Fibroblast of the conjunctiva (primary cell): ENCODE results near the gene UNC50.
"Not testable (repeated sequence)": the region's sequence is repeated elsewhere in the genome, so short reads cannot be mapped to it uniquely, and the experiment has no call there.

Experiments
- DNase-seq: peaks from one replicate; pipeline ENCODE4 v3.0.0-alpha.2; 2010; ENCODE audit warnings: low read depth

Gene UNC50

DNA sequence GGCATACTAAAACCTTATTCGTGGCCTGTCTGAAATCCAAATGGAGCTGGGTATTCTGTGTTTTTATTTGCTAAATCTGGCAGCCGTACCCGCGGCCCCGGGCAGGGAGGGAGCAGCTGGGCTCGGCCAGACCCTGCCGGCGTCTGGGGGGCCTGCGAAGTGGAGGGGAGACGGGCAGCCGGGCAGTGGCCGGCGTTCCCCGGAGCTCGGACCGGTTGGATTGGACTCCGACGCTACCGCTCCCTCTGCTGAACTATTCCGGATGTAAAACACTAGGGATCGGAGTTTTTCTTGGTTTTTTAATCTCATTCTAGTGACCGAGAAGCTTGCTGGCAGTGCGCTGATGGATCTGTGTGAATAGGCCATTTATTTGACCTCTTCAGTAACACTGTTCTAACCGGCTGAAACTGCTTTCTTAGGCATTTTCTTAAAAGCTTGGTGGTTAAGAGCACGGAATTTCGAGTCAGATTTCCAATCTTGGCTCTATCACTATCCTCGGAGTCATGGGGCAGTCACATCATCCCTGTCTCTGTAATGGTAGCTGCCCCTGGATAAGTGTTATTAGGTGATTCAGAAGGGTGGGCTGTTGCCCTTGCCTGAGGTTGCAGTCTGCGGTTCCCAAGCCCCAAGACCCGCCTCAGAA lies 694 bp downstream of the UNC50 start:
- DNase-seq, result no peak

DNA sequence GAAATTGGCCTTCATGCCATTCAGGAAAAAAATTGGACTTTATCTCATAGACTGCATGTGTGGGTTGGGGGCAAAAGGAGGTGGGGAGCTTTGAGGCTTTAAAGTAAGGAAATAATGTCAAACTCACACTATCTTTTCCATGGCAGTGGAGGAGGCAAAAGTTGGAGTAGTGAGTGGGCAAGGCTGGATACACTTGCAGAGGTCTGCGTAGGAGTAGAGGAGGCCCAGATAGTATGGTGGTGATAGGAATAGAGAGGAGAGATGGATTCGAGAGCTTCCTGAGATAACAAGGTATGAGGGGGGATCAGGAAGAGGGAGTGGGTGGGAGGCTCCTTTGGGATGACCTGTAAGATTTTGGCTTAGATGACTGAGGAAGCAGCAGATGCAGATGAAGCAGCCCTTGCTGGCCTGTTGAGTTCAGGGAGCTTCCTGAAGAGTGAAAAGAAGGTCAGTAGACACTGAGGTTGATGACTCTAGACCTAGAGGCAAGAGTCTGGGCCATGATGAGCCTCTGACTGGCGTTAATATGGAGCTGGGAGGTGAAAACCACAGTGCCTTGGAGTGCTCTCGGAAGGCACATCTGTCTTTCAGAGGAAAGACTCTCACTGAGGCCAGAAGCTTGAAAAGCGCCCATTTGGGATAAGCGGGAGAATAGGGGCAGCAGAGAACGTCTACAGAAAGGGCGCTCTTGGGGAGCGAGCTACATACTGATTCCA lies 5.8 kb downstream of the UNC50 start:
- DNase-seq, result no peak

DNA sequence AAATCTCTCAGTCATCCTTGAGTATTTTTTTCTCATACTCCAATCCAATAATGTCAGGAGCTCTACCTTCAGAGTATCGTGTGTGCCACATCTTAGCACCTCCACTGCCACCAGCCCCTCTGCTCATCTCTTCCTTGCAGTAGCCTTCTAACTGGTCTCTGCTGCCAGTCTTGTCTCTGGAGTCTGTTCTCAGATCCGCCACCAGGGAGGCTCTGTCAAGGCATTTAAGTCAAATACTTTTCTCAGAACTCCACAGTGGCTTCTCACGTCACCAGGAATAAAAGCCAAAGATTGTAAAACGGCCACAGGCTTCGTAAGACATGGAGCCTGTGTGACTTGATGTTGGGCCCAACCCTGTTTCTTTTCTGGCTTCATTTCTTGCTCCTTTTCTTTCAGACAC lies 7.1 kb downstream of the UNC50 start:
- DNase-seq, result no peak

DNA sequence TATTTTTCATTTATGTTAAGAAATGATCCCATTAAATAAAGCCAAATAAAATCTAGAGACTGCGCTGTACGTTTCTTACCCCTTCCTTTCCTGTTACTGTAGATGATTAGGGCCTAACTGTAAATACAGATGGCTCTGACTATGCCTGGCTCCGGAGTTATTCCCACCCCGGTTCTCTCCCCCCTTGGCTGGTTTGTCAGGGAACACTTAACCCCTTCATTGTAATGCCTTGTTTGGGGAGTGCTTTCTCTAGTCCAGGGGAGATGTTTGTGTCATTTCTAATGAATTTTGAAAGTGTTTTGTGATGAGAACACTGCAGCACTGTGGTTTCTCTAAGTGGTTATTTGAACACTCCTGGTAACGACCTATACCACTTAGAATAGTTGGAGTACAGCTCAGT lies 8.8 kb downstream of the UNC50 start:
- DNase-seq, result no peak

DNA sequence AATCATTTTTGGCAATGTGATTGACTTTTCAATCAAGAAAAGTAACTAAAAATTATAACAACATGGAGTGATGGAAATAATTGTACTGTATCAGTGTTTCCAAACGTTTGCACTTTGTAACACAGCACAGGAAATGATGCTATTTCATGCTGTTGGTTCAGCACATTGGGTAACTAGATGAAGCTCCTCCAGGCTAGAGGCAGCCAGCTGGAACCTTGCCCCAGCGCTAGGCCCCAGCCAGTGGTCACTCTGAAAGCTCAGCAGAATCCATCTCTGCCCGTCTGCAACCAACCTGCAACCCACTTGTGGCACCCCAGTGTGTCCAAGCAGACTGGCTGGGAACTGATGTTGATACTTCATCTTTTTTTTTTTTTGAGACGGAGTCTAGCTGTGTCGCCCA lies 15.3 kb downstream of the UNC50 start:
- DNase-seq, result peak; percentile 55

DNA sequence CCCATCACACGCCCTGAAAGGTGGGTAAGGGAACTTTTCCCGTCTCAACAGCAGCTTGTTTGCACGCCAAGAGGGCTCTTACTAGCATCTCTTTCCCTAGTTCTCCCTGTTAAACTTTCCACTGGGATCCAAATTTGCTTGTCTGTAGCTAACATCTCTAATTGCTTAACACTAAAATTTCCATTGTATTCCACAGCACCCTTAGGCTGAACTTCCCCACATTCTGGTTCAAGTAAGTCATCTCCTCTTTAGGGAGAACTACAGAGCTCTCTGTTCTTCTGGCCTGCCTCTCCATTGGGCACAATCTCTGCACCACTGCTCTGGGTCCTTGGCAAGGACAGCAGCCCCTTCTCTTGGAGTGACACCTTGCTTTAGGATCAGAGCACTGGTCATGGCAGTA lies 24.0 kb downstream of the UNC50 start:
- DNase-seq, result no peak

DNA sequence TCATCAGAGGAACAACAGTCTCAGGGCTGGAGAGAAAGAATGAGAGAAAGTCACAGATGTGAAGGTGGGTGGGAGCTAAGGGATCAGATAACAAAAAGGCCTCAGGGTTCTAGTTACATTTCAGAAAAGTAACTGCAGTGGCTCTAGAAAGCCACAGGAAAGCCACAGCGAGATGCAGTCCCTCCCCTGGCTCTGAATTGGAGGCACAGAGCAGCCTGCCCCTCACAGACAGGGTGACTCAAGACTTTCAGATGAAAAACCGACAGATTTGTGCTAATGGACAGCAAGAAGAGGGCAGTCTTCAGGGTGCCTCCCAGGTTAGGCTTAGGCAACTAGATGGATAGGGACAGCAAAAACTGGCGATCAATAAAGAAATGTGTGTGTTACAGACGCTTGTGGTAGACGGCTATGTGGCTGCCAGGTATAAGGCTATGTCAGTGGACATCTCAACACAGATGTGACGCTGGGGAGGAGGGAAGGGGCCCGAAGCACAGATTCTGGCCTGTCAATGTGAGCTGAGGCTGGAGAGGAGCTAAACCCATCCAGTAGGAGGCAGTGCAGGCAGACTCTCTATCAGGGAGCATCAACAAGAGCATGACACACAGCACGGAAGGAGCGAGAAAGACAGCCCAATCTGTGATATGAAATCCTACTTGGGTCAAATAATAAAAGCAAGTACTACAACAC lies 26.2 kb downstream of the UNC50 start:
- no peak for DNase-seq

DNA sequence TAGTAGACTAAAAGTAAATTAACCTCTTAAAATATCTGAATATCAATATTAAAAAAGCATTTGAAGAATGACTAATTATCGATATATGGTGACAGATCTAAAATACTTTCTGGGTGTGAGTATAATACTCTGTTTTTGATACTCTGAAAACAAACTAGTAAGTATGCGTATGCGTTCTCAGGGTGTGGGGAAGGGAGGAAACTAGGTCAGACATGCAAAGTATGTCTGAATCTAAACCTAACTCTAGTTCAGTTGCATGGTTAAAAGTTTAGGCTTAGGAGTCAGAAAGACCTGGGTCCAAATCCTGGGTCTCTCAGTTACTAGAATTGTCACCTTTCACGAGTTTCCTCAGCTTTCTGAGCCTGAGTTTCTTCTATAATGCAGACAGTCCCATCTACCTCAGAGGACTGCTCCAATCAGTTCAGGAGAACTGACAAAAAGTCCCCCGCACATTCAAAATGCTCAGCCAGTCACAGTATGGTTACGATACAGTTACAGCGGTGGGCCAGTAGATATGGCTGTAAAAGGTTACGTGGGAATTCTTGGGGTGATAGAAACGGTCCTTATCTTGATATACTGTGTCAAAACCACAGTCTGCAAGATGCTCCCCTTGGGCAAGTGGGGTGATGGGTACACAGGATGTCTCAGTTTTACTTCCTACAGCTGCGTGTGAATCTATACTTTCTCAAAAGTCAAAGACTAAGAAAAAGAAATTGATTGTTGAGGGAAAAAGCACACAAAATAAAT lies 29.2 kb downstream of the UNC50 start:
- DNase-seq, result no peak

DNA sequence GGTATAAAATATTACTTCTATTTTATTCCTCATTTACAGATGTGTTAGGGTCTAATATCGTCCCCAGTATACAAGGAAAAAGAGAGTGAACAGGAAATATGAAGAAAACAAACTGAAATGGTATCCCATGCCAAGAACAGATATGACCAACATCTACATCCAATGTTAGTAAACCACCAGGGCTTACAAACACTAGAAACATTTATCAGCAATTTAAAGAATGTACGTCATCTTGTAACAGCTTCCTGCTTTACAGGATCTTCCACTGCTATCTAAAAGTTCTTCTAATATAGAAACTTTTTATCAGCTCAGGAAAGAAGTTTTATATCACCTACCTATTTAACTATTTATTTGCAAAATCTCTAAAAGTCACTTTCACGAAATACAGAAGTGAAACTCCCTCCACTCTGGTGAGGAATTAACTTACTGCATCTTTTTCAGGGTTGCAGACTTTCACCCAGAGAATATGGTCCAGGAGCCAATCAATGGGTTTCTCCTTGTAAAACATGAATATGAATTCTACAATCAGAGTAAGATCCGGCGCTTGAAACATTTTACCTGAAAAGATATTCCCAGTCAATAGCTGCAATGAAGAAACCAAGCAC lies 35.2 kb downstream of the UNC50 start:
- no peak for DNase-seq

DNA sequence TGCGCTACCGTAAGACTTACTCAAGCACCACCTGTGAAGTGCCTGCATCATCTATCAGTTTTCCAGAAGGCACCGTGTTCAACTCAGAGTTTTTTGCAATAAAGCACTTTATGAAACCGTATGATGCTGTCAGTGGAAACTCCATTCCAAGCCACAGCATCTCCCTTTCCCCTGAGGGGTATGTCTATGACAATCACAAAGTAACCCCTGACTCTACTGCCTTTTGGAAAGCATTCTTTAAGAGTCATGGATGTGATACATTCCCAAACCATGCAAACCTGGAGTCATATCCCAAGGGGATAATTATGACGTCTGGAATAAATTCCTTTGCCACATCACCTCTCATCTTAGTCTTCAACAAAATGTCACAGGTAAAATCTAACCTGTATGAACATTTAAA lies 39.2 kb downstream of the UNC50 start:
- DNase-seq, result no peak

DNA sequence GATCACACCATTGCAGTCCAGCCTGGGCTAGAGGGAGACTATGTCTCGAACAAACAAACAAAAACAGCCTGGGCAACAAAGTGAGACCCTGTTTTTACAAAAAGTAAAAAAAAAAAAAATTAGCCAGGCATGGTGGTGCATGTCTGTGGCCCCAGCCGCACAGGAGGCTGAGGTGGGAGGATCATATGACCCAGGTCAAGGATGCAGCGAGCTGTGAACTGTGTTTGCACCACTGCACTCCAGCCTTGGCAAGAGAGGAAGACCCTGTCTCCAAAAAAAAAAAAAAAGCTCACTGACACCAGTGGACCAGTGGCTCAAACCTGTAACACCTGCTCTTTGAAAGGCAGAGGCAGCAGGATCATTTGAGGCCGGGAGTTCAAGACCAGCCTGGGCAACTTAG lies 40.1 kb downstream of the UNC50 start:
- DNase-seq, result no peak

DNA sequence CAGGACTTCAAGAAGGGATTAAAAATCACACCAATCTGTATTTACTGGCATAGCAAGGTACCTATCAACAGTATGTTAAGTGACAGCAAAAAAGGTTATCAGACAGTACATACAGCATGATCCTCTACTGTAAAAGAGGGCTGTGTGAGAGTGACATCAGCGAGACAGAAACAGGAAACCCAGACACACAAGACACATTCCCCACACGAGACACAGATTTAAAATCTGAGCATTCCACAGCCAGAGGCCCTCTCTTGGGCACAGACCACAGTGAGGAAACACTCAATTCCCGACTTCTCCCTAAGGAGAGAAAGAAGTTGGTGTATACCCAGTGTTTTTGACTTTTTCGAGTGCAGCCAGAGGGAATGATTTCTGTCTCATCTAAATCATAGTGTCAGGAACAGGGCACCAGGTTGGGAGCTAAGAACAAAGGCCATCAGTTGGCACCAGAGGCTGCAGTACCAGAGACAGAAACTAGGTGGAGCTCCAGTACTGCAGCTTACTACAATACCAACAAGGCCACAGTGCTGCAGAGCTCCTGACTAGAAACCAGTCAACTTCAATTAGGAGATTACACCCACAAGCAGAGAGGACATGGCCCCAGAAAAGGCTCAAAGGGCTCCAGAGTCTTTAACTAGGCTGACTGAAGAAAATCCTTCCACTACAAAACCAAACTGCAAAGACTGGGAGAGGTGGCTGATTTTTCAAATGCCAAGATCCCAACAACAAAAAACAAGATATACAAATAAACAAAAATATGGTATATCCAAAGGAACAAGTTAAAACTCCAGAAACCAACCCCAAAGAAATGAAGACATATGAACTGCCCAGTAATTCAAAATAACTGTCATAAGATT lies 41.0 kb downstream of the UNC50 start:
- peak; percentile 71 for DNase-seq

DNA sequence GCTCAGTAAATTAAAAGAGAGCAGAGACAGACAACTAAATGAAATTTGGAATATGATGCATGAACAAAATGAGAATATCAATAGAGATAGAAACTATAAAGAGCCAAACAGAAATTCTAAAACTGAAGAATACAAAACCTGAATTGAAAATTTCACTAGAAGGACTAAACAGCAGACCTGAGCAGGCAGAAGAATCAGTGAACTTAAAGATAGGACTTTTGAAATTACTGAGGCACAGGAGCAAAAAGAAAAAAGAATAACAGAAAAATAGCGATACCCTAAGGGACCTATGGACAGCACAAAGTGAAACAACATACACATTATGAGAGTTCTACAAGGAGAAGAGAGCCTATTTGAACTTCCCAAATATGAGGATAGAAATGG lies 41.6 kb downstream of the UNC50 start:
- DNase-seq, result no peak

DNA sequence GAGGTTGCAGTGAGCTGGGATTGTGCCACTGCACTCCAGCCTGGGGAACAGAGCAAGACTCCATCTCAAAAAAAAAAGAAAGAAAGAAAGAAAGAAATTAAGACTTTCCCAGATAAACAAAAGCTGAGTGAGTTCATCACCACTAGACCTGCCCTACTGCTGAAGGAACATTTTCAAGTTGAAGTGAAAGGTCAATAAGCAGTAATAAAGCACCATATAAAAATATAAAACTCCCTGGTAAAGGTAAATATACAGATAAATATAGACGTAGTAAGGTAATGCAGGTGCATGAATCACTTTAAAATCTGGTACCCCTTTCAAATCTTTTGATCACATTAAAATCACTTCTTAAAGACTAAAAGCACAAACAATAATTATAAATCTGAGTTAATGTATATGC lies 42.6 kb downstream of the UNC50 start:
- DNase-seq, result no peak

DNA sequence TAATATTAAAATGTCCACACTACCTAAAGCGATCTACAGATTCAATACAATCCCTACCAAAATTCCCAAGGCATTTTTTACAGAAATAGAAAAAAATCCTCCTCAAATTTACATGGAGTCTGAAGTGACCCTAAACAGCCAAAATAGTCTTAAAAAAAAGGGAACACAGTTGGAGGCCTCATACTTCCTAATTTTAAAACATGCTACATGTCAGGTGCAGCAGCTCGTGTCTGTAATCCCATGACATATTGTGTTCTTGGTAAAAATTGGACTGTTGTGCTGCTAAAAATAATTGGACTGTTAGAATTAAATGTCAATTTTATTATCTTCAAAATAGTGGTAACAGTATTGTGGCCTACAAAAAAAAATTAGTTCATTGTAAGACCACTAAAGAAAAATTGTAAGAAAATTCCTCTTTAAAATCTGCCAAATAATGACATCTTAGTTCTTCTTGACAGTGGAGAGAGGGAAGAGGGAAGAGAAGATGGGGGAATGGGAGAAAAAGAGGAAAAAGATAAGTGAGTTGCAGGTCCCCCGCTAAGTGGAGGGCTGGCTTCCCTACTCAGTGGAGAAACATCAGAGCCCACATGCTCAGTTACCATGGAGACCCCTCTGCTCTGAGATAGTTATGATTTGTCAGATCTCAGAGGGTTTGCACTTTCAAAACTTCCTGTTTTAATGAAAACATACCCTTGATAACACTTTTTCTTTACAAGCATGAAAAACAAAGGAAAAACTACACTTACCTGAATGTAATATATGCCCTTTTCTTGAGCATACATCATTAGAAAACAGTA lies 46.5 kb downstream of the UNC50 start:
- no peak for DNase-seq

DNA sequence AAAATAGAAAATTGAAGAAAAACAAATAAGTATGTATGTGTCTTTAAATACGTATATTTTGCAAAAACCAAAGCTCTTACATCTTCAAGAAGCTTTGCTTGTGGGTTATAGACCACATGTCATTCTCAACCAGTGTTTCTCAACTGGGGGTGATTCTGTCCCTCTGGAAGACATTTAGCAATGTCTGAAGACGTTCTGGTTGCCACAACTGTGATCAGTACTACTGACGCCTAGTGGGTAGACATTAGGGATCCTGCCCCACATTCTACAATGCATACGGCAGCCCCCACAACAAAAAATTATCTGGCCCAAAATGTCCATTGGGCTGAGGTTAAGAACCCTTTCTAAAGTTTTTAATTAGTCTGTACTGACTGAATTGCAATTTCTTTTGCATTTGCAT lies 48.4 kb downstream of the UNC50 start:
- DNase-seq, result no peak

DNA sequence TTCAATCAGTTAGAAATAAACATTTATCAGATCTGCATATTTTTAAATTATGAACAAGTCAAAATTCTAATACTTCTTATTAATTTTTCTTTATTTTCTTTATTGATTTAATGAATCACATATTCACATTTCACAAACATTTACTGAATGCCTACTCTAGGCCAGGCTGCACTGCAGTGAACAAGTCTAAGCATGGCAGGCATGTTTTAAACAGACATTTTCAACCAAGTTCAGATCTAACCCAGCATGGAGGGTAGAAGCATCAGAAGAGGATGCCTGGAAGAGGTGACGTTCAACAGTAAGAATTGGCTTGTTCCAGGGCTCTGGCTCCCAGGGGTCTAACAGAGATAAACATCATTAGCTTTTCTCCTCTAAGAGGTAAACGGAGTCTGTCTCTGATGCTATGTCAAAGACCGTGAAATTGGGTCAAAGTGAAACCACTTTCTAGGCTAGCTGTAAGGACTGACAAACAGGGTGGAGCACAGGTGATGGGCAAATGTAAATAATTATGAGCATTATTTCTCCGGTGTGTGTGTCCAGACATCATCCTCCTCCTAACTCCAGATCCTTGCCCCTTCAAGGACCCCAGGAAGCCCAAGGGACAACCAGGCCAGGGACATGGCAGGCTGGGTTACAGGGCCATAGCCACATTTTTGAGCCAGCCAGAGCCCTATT lies 50.6 kb downstream of the UNC50 start:
- DNase-seq, result no peak

DNA sequence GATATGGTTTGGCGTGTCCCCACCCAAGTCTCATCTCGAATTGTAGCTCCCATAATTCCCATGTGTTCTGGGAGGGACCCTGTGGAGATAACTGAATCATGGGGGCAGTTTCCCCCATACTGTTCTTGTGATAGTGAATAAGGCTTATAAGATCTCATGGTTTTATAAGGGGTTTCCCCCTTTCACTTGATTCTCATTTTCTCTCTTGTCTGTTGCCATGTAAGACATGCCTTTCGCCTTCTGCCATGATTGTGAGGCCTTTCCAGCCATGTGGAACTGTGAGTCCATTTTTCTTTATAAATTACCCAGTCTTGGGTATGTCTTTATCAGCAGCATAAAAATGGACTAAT lies 51.1 kb downstream of the UNC50 start:
- not testable (repeated sequence) for DNase-seq

DNA sequence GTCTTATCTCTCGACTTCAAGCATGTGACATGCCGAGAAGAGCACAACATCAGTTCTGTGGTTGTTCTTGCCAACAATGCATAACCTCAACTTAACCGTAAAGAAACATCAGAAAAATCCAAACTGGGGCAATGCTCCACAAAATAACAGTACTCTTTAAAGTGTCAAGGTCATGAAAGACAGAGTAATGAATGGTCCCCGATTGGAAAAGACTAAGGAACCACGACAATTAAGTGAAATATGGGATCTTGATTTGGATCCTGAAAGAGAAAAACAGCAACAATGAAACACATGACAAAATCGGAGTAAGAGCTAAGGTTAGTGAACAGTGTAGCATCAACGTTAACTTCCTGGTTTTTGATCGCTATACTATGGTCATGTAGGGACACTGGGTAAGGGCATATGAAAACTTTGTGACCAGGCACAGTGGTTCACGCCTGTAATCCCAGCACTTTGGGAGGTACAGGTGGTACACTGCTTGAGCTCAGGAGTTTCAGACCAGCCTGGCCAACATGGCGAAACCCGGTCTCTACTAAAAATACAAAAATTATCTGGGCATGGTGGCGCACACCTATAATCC lies 55.2 kb downstream of the UNC50 start:
- DNase-seq, result no peak

DNA sequence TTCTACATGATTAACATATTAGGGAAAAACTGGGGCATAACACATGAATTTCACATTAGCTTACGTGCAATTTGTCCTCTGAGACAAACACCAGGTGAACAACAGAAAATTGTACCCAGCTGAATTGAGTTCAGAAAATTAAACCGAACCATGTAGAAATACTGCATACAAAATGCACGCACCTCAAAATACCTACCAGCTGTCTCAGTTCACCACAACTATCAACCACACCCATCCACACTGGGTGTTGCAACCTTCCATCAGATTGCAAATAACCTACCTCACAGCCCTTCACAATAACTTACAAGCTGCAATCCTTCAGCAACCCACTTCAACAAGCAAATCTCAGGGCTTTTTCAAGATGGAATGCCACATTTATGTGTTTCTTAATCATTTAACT lies 55.9 kb downstream of the UNC50 start:
- DNase-seq, result no peak
